HepG2 (cell line): Measurements from ENCODE around the gene C2CD3. TPM values are rescaled to one million over a fixed set of nuclear protein-coding genes. Genes with fewer than 3 reads are reported as not detected.
A peak's percentile ranks its signal among the peaks of the same experiment; 100 is the strongest.

Experiments
- ARNT2 ChIP-seq: sonication (generic); formaldehyde crosslinking; IDR thresholded peaks from 2 replicates; pipeline ENCODE4 v1.8.0; 2022; ENCODE audit warnings: mild to moderate bottlenecking, low read depth, missing genetic modification reagents, moderate library complexity
- ETV5 ChIP-seq: IDR thresholded peaks from 2 replicates; pipeline ENCODE4 v1.6.1; 2018; ENCODE audit warnings: missing biosample characterization, missing genetic modification reagents, inconsistent platforms, borderline replicate concordance
- GATAD1 ChIP-seq: IDR thresholded peaks from 2 replicates; pipeline ENCODE4 v1.6.1; 2016; ENCODE audit warnings: missing genetic modification reagents, missing compliant biosample characterization
- KLF12 ChIP-seq: sonication (generic); formaldehyde crosslinking; IDR thresholded peaks from 2 replicates; pipeline ENCODE4 v1.4.0; 2020; ENCODE audit warnings: missing genetic modification reagents, borderline replicate concordance
- MXI1 ChIP-seq: IDR thresholded peaks from 3 replicates; pipeline ENCODE4 v1.6.1; 2012; ENCODE audit warnings: low read depth, low read length, inconsistent platforms, borderline replicate concordance
- NCOA1 ChIP-seq: sonication (generic); formaldehyde crosslinking; IDR thresholded peaks from 2 replicates; pipeline ENCODE4 v1.9.0; 2021; ENCODE audit warnings: missing genetic modification reagents
- SMAD1 ChIP-seq: sonication (generic); formaldehyde crosslinking; IDR thresholded peaks from 2 replicates; pipeline ENCODE4 v1.4.0; 2020; ENCODE audit warnings: missing genetic modification reagents, low read depth, mild to moderate bottlenecking, borderline replicate concordance
- TEAD2 ChIP-seq: sonication (generic); formaldehyde crosslinking; IDR thresholded peaks from 2 replicates; pipeline ENCODE4 v1.9.0; 2021; ENCODE audit warnings: missing genetic modification reagents
- ZBTB20 ChIP-seq: sonication (generic); formaldehyde crosslinking; IDR thresholded peaks from 2 replicates; pipeline ENCODE4 v1.8.1; 2023; ENCODE audit warnings: missing genetic modification reagents, low read depth, mild to moderate bottlenecking, borderline replicate concordance
- ZBTB38 ChIP-seq: sonication (generic); formaldehyde crosslinking; IDR thresholded peaks from 2 replicates; pipeline ENCODE4 v1.5.1; 2020; ENCODE audit warnings: mild to moderate bottlenecking, missing genetic modification reagents
- ZFP82 ChIP-seq: sonication (generic); formaldehyde crosslinking; IDR thresholded peaks from 2 replicates; pipeline ENCODE4 v1.5.1; 2020; ENCODE audit warnings: mild to moderate bottlenecking, missing genetic modification reagents, borderline replicate concordance
- ZNF276 ChIP-seq: sonication (generic); formaldehyde crosslinking; IDR thresholded peaks from 2 replicates; pipeline ENCODE4 v1.4.0; 2020; ENCODE audit warnings: mild to moderate bottlenecking, low read depth, missing genetic modification reagents
- ZNF547 ChIP-seq: sonication (generic); formaldehyde crosslinking; IDR thresholded peaks from 2 replicates; pipeline ENCODE4 v1.5.1; 2020; ENCODE audit warnings: mild to moderate bottlenecking, missing genetic modification reagents
- ZNF549 ChIP-seq: sonication (generic); formaldehyde crosslinking; IDR thresholded peaks from 2 replicates; pipeline ENCODE4 v1.5.0; 2020; ENCODE audit warnings: missing genetic modification reagents
- ZNF580 ChIP-seq: IDR thresholded peaks from 2 replicates; pipeline ENCODE4 v1.6.1; 2016; ENCODE audit warnings: low read depth, borderline replicate concordance
- ZNF609 ChIP-seq: sonication (generic); formaldehyde crosslinking; IDR thresholded peaks from 2 replicates; pipeline ENCODE4 v1.4.0; 2020; ENCODE audit warnings: mild to moderate bottlenecking, missing genetic modification reagents, borderline replicate concordance
- ZNF724P ChIP-seq: sonication (generic); formaldehyde crosslinking; IDR thresholded peaks from 2 replicates; pipeline ENCODE4 v1.8.0; 2022; ENCODE audit warnings: missing genetic modification reagents, borderline replicate concordance
- ZSCAN25 ChIP-seq: sonication (generic); formaldehyde crosslinking; IDR thresholded peaks from 2 replicates; pipeline ENCODE4 v1.8.0; 2022; ENCODE audit warnings: mild to moderate bottlenecking, missing genetic modification reagents
- polyA plus RNA-seq, 8 experiments: library from polyadenylated mRNA; depleted of rRNA in 3 of 8; stranded (reverse) in 7 of 8; unstranded in 1 of 8; fragments of >200 nt; fragmentation: Illumina TruSeq in 4 of 8; extraction: Trizol in 4 of 8; gene quantifications; 2 replicates each; pipeline versions ENCODE4 v1.2.1 to v1.2.3, GENCODE V29; 2011 to 2016; ENCODE audit warnings: low read depth in 4 of 8, missing spikeins in 1 of 8, mixed read lengths in 1 of 8; ENCODE audit not compliant: insufficient read depth in 1 of 8
- total RNA-seq, 5 experiments: library from RNA; depleted of rRNA; stranded (reverse); fragments of >200 nt; fragmentation: Illumina TruSeq; extraction: Trizol; gene quantifications; 2 replicates each; pipeline ENCODE4 v1.2.3, GENCODE V29; 2016; ENCODE audit warnings: low read depth in 1 of 5
- TF ChIP-seq, protein P1 (sequence below): sonication (generic); formaldehyde crosslinking; IDR thresholded peaks from 2 replicates; pipeline ENCODE4 v1.4.0; 2020; ENCODE audit warnings: mild to moderate bottlenecking, missing genetic modification reagents

Gene C2CD3
- total and polyA plus RNA-seq, 2 of the 13 experiments (the other 11 are each of a cell fraction or from before 2014, with no cell fraction given), result 5.5 to 6.4 TPM

DNA sequence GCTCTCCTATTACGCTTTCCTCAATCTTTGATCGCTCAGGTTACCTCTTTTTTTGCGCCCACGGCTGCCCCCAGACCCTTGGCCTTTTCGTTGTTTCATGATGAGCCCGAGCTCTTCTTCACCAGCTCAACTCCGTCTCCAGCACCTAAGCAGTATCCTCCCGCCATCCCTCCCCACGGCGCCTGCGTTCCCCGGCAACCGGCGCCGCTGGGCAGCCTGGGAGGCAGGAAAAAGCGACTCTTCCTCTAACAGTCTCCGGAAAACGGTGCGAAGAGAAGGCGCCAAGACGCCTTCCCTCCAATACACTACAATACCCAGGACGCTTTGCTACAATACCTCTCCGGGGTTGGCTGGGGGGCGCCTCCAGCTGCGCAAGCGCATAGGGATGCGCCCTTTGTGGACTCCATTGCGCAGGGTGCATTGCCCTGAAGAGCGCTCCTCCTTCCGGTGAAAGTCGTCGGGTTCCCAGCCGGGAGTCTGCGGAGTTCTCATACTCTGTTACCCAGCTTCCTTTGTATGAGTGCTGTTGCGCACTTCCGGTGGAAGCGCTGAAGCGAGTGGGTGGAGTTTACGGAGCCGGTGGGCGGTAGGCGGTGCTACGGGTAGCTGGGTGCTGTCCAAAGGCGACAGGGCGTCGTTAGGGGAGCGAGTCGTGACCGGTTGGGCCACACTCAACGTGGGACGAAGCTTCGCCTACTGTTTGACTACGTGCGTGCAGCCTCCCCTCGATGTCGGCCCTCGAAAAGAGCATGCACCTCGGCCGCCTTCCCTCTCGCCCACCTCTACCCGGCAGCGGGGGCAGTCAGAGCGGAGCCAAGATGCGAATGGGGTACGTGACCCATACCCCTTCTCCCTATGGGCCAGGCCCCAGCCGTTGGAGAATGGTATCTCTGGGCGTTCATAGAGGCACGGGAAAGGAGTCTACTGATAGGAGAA lies at the start of gene C2CD3, which contains the start of gene PPME1 (continued):
- TF ChIP-seq ZNF724P (CRISPR knock-in tag), result peak; percentile 31; the same call in 1 of the 2 replicates
- TF ChIP-seq ZFP82 (CRISPR knock-in tag), result peak; percentile 97
- TF ChIP-seq ZSCAN25, result peak; percentile 40; the same call in 1 of the 2 replicates
- TF ChIP-seq ZNF580 (CRISPR knock-in tag), result peak; percentile 85; the same call in 1 of the 2 replicates
- TF ChIP-seq, protein P1, sequence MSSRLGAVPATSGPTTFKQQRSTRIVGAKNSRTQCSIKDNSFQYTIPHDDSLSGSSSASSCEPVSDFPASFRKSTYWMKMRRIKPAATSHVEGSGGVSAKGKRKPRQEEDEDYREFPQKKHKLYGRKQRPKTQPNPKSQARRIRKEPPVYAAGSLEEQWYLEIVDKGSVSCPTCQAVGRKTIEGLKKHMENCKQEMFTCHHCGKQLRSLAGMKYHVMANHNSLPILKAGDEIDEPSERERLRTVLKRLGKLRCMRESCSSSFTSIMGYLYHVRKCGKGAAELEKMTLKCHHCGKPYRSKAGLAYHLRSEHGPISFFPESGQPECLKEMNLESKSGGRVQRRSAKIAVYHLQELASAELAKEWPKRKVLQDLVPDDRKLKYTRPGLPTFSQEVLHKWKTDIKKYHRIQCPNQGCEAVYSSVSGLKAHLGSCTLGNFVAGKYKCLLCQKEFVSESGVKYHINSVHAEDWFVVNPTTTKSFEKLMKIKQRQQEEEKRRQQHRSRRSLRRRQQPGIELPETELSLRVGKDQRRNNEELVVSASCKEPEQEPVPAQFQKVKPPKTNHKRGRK (CRISPR knock-in tag), result 0 out of 2 replicates have a peak, but pooled peaks have one; percentile 36
- no peak for TF ChIP-seq NCOA1 (CRISPR knock-in tag)
- TF ChIP-seq ZBTB20, result peak; percentile 69; the same call in 1 of the 2 replicates
- TF ChIP-seq MXI1, result peak; percentile 90; the same call in 1 of the 3 replicates
- TF ChIP-seq KLF12 (CRISPR knock-in tag), result peak; percentile 78; the same call in 1 of the 2 replicates
- peak; percentile 90 for TF ChIP-seq ETV5 (CRISPR knock-in tag)
- TF ChIP-seq ZNF549, result no peak
- TF ChIP-seq ARNT2 (CRISPR knock-in tag), result peak; percentile 74
- TF ChIP-seq GATAD1 (CRISPR knock-in tag), result peak; percentile 84
- peak; percentile 80; the same call in 1 of the 2 replicates for TF ChIP-seq ZNF276
- TF ChIP-seq ZNF609 (CRISPR knock-in tag), result peak; percentile 73
- TF ChIP-seq TEAD2 (CRISPR knock-in tag), result no peak
- TF ChIP-seq ZNF547 (CRISPR knock-in tag), result peak; percentile 68; the same call in 1 of the 2 replicates
- peak; percentile 50; the same call in 1 of the 2 replicates for TF ChIP-seq ZBTB38
- TF ChIP-seq SMAD1 (CRISPR knock-in tag), result 0 out of 2 replicates have a peak, but pooled peaks have one; percentile 19
